ENCODE data around the gene HES6.

Gene HES6

GRCh38 chr2:238252766-238253630 lies 13.2 kb upstream of the HES6 start:
- DNase-seq = no peak

GRCh38 chr2:238251986-238252385 lies 12.1 kb upstream of the HES6 start:
- no peak for DNase-seq

GRCh38 chr2:238251331-238251730 lies 11.5 kb upstream of the HES6 start:
- DNase-seq = no peak

- no peak for DNase-seq
These were observed 11.1 kb upstream of the HES6 start for GRCh38 chr2:238250896-238251295.

GRCh38 chr2:238247841-238248453 lies 8.1 kb upstream of the HES6 start:
- no peak for DNase-seq

- DNase-seq = no peak
These were observed 7.4 kb upstream of the HES6 start for GRCh38 chr2:238247002-238247822.

- no peak for DNase-seq
These were observed 4.3 kb upstream of the HES6 start for GRCh38 chr2:238244151-238244550.

- no peak for DNase-seq
These were observed 3.7 kb upstream of the HES6 start for GRCh38 chr2:238243496-238244076.

- no peak for DNase-seq
These were observed 3.1 kb upstream of the HES6 start for GRCh38 chr2:238242731-238243495.

GRCh38 chr2:238241970-238242369 lies 2.1 kb upstream of the HES6 start:
- no peak for DNase-seq

- DNase-seq = no peak
These were observed 1.2 kb upstream of the HES6 start for GRCh38 chr2:238240757-238241711.

- peak; percentile 25 for DNase-seq
These were observed 335 bp downstream of the HES6 start for GRCh38 chr2:238239543-238239862.

- peak; percentile 35 for DNase-seq
These were observed 884 bp downstream of the HES6 start for GRCh38 chr2:238238766-238239542.

- DNase-seq = no peak
These were observed 1.5 kb downstream of the HES6 start for GRCh38 chr2:238238311-238238765.

GRCh38 chr2:238237431-238238135 lies 2.3 kb downstream of the HES6 start:
- DNase-seq = no peak

- DNase-seq = no peak
These were observed 3.3 kb downstream of the HES6 start for GRCh38 chr2:238236571-238236970.

GRCh38 chr2:238235856-238236255 lies 4.0 kb downstream of the HES6 start:
- DNase-seq = no peak

- no peak for DNase-seq
These were observed 4.5 kb downstream of the HES6 start for GRCh38 chr2:238235331-238235732.

- DNase-seq = no peak
These were observed 6.2 kb downstream of the HES6 start for GRCh38 chr2:238233625-238234024.

GRCh38 chr2:238231809-238232208 lies 8.0 kb downstream of the HES6 start:
- no peak for DNase-seq

All from stimulated activated CD4-positive, alpha-beta T cell treated with anti-CD3 and anti-CD28 coated beads, Interleukin-4, amount 100 ng/mL, for 24 hours (primary cell).